Transverse colon (tissue), 4 donors: ENCODE results near the gene ARHGEF4.

Source experiments
- CTCF ChIP-seq, 5 experiments: fragments of 200-600 bp in 3 of 5; fragments of 450-650 bp in 2 of 5; sonication (generic) in 3 of 5; IDR thresholded peaks; 1 replicate in 2 of 5; 2 replicates in 3 of 5; pipeline ENCODE4 v1.5.1; 2016 to 2017; ENCODE audit warnings: antibody characterized with exemption in 5 of 5, inconsistent platforms in 3 of 5, mild to moderate bottlenecking in 2 of 5, moderate library complexity in 1 of 5
- EP300 ChIP-seq: sonication (generic); formaldehyde crosslinking; IDR thresholded peaks from one replicate; pipeline ENCODE4 v1.6.1; 2017; ENCODE audit warnings: antibody characterized with exemption, low read depth
- POLR2A ChIP-seq: fragments of 450-650 bp; IDR thresholded peaks from one replicate; pipeline ENCODE4 v1.6.1; 2016; ENCODE audit warnings: antibody characterized with exemption, mild to moderate bottlenecking, moderate library complexity
- POLR2AphosphoS5 ChIP-seq, 3 donors: sonication (generic); formaldehyde crosslinking; IDR thresholded peaks; one replicate each; pipeline ENCODE4 v1.6.1; 2016; ENCODE audit warnings: antibody characterized with exemption in 3 of 3

GRCh38 chr2:130878316-130878715, 41.6 kb downstream of the ARHGEF4 start:
- TF ChIP-seq CTCF (IDR thresholded peaks at IDR 0.05): no peak
- TF ChIP-seq EP300: no peak
- no peak for TF ChIP-seq POLR2A
- no peak for TF ChIP-seq POLR2AphosphoS5 (IDR thresholded peaks at IDR 0.05)
